Activated CD4-positive, alpha-beta T cell treated with anti-CD3 and anti-CD28 coated beads, Interleukin-2, amount 10 ng/mL, durations not matched to agents 24 days and 14 days (primary cell): ENCODE data around the gene CSNK1G2. TPM values are rescaled to one million over a fixed set of nuclear protein-coding genes. Genes with fewer than 3 reads are reported as not detected.

Experiments used
- DNase-seq: peaks from one replicate; pipeline ENCODE4 v3.0.0; 2022
- H3K27ac Mint-ChIP-seq: one replicate; pipeline ENCODE4 v1.8.0; 2022; ENCODE audit warnings: mild to moderate bottlenecking, mixed read lengths
- H3K27me3 Mint-ChIP-seq: one replicate; pipeline ENCODE4 v1.8.0; 2022; ENCODE audit warnings: mixed read lengths
- H3K36me3 Mint-ChIP-seq: one replicate; pipeline ENCODE4 v1.8.0; 2022; ENCODE audit warnings: low read depth, mild to moderate bottlenecking, mixed read lengths
- H3K4me1 Mint-ChIP-seq: one replicate; pipeline ENCODE4 v1.8.0; 2021; ENCODE audit warnings: mixed read lengths
- H3K4me3 Mint-ChIP-seq: one replicate; pipeline ENCODE4 v1.8.0; 2022; ENCODE audit warnings: mild to moderate bottlenecking, moderate library complexity, mixed read lengths
- H3K9me3 Mint-ChIP-seq: one replicate; pipeline ENCODE4 v1.8.0; 2021; ENCODE audit warnings: mixed read lengths
- intact Hi-C: fragments of 100-400 bp; cut with micrococcal nuclease; formaldehyde crosslinking; loops from one replicate; pipeline ENCODE4 v1.15.1; 2023
- total RNA-seq: library from RNA; stranded (reverse); gene quantifications from 2 replicates; pipeline ENCODE4 v1.2.3, GENCODE V29; 2022

Gene CSNK1G2
- total RNA-seq, 1 donor from 2014 or later, result 92.8 TPM

GRCh38 chr19:1955171-1956121 is 14.5 kb downstream of the CSNK1G2 start:
- Mint-ChIP-seq H3K27ac (no peak overlapping the region), H3K4me3 (no peak overlapping the region), H3K9me3 (no peaks in the 10 kb centered on the region), H3K27me3 (no peaks in the 10 kb centered on the region), H3K4me1 (no peaks in the 10 kb centered on the region), H3K36me3 (peaks cover 14% of the 10 kb centered on the region)
- intact Hi-C loops, result no loop called here
- no peak for DNase-seq

- Mint-ChIP-seq H3K27ac (no peak overlapping the region), H3K4me3 (no peak overlapping the region), H3K27me3 (no peaks in the 10 kb centered on the region), H3K36me3 (peaks cover 10% of the 10 kb centered on the region), H3K4me1 (no peaks in the 10 kb centered on the region), H3K9me3 (no peaks in the 10 kb centered on the region)
- no peak for DNase-seq
- intact Hi-C loops, result no loop called here
These were observed 15.1 kb downstream of the CSNK1G2 start for GRCh38 chr19:1956122-1956494.

- no peaks in the 10 kb centered on the region for H3K27me3 Mint-ChIP-seq
- intact Hi-C loops, result no loop called here
- DNase-seq, result no peak
- no peak overlapping the region for H3K27ac Mint-ChIP-seq
- H3K4me3 Mint-ChIP-seq, result no peak overlapping the region
- H3K4me1 Mint-ChIP-seq, result no peaks in the 10 kb centered on the region
- peaks cover 7% of the 10 kb centered on the region for H3K36me3 Mint-ChIP-seq
- H3K9me3 Mint-ChIP-seq, result no peaks in the 10 kb centered on the region
These were observed 16.0 kb downstream of the CSNK1G2 start for GRCh38 chr19:1956868-1957492.

- Mint-ChIP-seq H3K36me3 (peaks cover 4% of the 10 kb centered on the region), H3K4me1 (no peaks in the 10 kb centered on the region)
- intact Hi-C loops, result no loop called here
These were observed 16.7 kb downstream of the CSNK1G2 start for GRCh38 chr19:1957562-1958248.

GRCh38 chr19:1959928-1960589 is 19.1 kb downstream of the CSNK1G2 start:
- intact Hi-C loops, result no loop called here
- no peak for DNase-seq
- no peaks in the 10 kb centered on the region for H3K27me3 Mint-ChIP-seq
- H3K4me3 Mint-ChIP-seq, result no peak overlapping the region
- no peaks in the 10 kb centered on the region for H3K9me3 Mint-ChIP-seq
- no peak overlapping the region for H3K27ac Mint-ChIP-seq
- peaks cover 6% of the 10 kb centered on the region for H3K36me3 Mint-ChIP-seq
- no peaks in the 10 kb centered on the region for H3K4me1 Mint-ChIP-seq

More at GRCh38 chr19:1957562-1958248, 16.7 kb downstream of the CSNK1G2 start:
- no peaks in the 10 kb centered on the region for H3K9me3 Mint-ChIP-seq
- H3K4me3 Mint-ChIP-seq, result no peak overlapping the region
- H3K27me3 Mint-ChIP-seq, result no peaks in the 10 kb centered on the region
- DNase-seq, result no peak
- no peak overlapping the region for H3K27ac Mint-ChIP-seq

GRCh38 chr19:1961000-1961883 is 20.3 kb downstream of the CSNK1G2 start:
- H3K4me3 Mint-ChIP-seq, result no peak overlapping the region
- no peaks in the 10 kb centered on the region for H3K27me3 Mint-ChIP-seq
- intact Hi-C loops, result no loop called here
- H3K9me3 Mint-ChIP-seq, result no peaks in the 10 kb centered on the region
- H3K4me1 Mint-ChIP-seq, result peaks cover 4% of the 10 kb centered on the region
- H3K36me3 Mint-ChIP-seq, result peaks cover 8% of the 10 kb centered on the region
- H3K27ac Mint-ChIP-seq, result no peak overlapping the region
- DNase-seq, result no peak

GRCh38 chr19:1962674-1963073 is 21.7 kb downstream of the CSNK1G2 start:
- Mint-ChIP-seq H3K4me3 (no peak overlapping the region), H3K27me3 (no peaks in the 10 kb centered on the region), H3K36me3 (peaks cover 8% of the 10 kb centered on the region), H3K27ac (no peak overlapping the region), H3K9me3 (no peaks in the 10 kb centered on the region), H3K4me1 (peaks cover 8% of the 10 kb centered on the region)
- intact Hi-C loops, result no loop called here
- no peak for DNase-seq

GRCh38 chr19:1967087-1967608 is 26.2 kb downstream of the CSNK1G2 start:
- Mint-ChIP-seq H3K4me1 (peaks cover 10% of the 10 kb centered on the region), H3K9me3 (no peaks in the 10 kb centered on the region), H3K27me3 (no peaks in the 10 kb centered on the region), H3K4me3 (no peak overlapping the region), H3K27ac (no peak overlapping the region), H3K36me3 (peaks cover 10% of the 10 kb centered on the region)
- intact Hi-C loops, result no loop called here
- peak; percentile 64 for DNase-seq

GRCh38 chr19:1968279-1969175 is 27.6 kb downstream of the CSNK1G2 start:
- no peak for DNase-seq
- H3K4me1 Mint-ChIP-seq, result peaks cover 12% of the 10 kb centered on the region
- H3K4me3 Mint-ChIP-seq, result no peak overlapping the region
- H3K27me3 Mint-ChIP-seq, result no peaks in the 10 kb centered on the region
- H3K36me3 Mint-ChIP-seq, result peaks cover 9% of the 10 kb centered on the region
- H3K27ac Mint-ChIP-seq, result no peak overlapping the region
- no peaks in the 10 kb centered on the region for H3K9me3 Mint-ChIP-seq
- intact Hi-C loops, result no loop called here

GRCh38 chr19:1969176-1970002 is 28.4 kb downstream of the CSNK1G2 start:
- Mint-ChIP-seq H3K27me3 (no peaks in the 10 kb centered on the region), H3K27ac (no peak overlapping the region), H3K4me1 (peaks cover 13% of the 10 kb centered on the region), H3K4me3 (no peak overlapping the region), H3K9me3 (no peaks in the 10 kb centered on the region), H3K36me3 (peaks cover 9% of the 10 kb centered on the region)
- intact Hi-C loops, result no loop called here
- DNase-seq, result no peak

GRCh38 chr19:1970003-1970805 is 29.2 kb downstream of the CSNK1G2 start:
- Mint-ChIP-seq H3K9me3 (no peaks in the 10 kb centered on the region), H3K4me3 (no peak overlapping the region), H3K36me3 (peaks cover 7% of the 10 kb centered on the region), H3K27me3 (no peaks in the 10 kb centered on the region), H3K27ac (no peak overlapping the region), H3K4me1 (peaks cover 13% of the 10 kb centered on the region)
- intact Hi-C loops, result no loop called here
- DNase-seq, result no peak
